Activated T-cell treated with anti-CD3 and anti-CD28 coated beads for 48 hours (primary cell): ENCODE data around the gene EPHB2.

ENCODE experiments used
- DNase-seq: peaks from one replicate; pipeline ENCODE4 v3.0.0-alpha.2; 2020; ENCODE audit warnings: low read depth

The EPHB2 gene

DNA sequence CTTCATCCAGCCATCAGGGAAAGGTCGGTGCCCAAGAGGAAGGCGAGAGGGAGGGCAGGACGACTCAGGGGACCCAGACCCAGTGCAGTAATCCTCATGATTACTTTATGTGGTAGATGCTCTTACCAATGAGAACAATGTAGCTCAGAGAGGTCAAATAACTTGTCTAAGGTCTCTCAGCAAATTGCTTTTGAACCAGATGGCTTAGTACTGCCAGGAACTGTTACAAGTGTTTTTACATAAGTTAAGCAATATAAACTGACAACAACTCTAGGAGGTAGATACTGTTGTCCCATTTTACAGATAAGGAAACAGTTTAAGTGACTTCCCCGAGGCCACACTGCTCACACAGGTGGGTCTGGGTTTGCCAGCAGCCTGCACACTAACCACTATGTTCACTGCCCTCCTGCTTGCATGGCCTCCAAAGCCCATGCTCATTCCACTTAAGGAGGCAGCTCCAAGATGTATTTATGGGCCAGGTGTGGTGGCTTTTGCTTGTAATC lies 150.3 kb downstream of the EPHB2 start:
- DNase-seq: no peak

DNA sequence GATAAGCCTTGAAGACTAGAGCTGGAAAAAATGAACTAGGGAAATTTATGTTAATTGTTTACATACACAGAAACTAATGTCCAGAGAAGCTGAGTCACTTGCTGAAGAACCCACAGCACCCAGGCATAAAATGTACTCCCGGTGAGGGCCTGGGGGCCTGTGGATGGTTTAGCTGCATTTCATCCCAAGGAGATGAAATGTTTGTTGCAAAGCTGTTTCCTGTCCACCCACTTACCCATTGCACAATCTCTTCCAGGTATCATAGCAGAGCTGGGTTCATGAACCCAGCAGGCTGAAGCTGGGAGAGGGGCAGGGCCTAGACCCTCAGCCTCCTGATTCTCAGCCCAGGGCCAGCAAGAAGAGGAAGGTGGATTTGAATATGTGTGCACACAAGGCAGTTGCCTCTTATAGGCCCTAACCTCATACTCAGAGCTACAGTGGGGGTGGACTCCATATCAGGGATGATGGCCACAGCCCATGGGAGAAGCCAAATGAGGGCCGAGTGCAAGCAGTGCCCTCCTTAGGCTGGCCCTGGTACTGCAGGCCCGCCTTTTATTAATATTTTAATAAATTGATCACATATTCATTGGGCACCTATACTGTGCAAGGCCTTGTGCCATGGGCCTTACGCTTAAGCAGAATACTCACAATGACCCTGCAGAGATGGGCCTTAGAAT lies 151.3 kb downstream of the EPHB2 start:
- DNase-seq: no peak

DNA sequence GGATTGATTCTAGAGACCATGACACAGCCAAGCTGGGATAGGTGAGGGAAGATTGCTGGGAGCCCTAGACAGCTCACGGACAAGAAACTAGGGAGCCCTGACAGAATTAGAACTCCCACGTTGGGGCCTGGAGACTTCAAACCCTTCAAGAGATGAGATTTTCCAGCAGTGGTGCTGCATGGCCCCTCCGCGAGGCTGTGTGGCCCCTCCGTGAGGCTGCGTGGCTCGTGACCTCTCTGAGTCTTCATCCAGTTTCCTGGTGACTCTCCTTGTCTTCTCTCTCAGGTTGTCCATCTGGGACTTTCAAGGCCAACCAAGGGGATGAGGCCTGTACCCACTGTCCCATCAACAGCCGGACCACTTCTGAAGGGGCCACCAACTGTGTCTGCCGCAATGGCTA lies 152.1 kb downstream of the EPHB2 start:
- no peak for DNase-seq

- DNase-seq: no peak
Measured at GRCh38 chr1:22863766-22864165, 153.1 kb downstream of the EPHB2 start.

GRCh38 chr1:22864886-22865285 lies 154.2 kb downstream of the EPHB2 start:
- no peak for DNase-seq

GRCh38 chr1:22865736-22866135 lies 155.1 kb downstream of the EPHB2 start:
- no peak for DNase-seq

DNA sequence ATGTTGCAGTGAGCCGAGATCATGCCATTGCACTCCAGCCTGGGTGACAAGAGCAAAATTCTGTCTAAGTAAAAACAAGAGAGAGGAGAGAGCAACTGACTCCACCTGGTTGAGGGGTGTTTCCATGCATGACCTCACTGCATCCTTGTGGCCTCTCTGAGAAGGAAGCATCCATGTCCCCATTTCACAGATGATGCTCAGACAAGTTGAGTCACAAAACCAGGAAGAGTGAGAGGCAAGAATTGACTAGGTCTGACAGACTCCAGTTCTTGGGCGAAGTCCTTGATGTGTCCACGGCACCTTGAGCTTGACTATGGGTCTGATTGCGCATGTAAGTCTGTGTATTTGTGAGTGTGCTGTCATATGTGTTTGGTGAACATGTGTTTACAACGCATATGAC lies 156.2 kb downstream of the EPHB2 start:
- no peak for DNase-seq

DNA sequence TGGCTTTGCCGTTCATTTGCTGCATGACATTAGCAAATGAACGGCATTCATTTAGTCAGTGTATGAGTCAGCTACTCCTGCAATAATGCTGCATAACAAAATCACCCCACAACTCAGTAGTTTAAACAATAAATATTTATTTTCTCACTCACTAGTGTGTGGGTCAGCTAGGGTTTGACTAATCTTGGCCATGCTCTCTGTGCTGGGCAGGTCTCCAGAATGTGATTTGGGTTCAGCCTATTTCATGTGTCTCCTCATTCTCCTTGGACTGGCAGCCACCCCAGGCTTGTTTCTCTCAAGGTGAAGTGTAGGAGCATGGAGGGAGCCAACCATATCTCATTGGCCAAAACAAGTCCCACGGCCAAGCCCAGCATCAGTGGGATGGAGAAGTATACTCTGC lies 157.7 kb downstream of the EPHB2 start:
- no peak for DNase-seq

DNA sequence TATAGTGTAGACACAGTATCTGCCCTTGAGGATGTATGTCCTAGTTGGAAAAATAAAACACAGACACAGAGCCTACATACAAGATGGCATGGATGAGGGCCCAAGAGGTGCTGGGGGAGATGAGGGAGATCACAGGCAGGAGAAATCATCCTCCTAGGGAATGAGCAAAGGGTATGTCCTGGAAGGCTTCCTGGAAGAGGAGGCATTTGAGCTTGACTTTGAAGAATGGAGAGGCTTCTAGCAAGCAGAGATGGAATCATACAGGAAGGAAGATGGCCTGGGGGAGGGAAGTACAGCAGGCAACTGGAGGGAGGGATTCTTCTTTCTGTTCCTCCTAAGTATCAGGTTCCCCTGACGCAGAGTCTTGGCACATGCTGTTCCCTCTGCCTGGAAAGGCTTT lies 158.7 kb downstream of the EPHB2 start:
- no peak for DNase-seq

DNA sequence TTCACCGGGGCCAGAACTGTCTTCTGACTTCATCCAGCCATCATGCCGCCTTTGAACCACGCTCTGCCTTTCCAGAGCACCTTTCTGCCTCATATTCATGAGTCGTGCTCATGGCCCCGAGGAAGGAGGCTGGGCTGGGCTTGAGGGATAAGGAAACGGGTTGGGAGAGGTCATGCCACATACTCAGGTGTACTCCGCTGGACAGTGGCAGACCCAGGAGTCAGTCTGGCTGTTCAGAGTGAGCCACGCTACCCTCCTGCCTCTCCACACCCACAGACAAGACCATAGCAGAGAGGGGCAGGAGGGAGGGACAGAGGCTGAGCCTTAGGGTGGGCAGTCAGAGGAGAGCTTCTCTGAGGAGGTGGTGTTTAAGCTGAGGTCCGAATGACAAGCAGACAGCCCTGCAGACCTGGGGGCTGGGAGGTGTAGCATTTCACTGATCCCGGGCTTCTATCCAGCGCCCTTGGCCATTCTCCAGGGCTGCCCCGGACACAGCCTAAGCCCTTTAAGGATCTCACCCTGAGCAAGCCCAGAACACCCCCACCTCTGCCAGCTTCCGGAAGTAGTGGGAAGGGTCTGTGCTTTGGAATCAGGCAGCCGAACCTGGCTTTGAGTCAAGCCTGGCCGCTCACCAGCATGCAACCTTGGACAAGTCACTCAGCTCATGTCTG lies 159.7 kb downstream of the EPHB2 start:
- no peak for DNase-seq

- no peak for DNase-seq
Measured at GRCh38 chr1:22872981-22873664, 162.5 kb downstream of the EPHB2 start.

DNA sequence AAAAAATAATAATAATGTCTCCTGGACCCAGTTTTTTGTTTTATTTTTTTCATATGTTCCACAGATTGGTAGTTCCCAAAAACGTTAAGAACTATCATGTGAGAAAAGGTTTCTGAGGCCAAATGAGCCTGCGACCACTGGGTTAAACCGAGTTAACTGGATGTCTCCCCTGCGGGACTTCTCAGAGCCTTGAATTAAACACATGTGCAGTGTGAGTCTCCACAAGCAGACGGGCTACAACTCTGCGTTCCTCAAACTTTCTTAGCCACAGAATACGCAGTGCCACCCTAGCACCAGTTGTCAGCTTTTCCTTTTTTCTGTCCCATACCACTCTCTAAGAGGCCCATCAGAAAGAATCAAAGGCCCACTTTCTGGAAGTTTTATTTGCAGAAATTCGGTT lies 164.1 kb downstream of the EPHB2 start:
- no peak for DNase-seq

- no peak for DNase-seq
Measured at GRCh38 chr1:22875241-22875640, 164.6 kb downstream of the EPHB2 start.

DNA sequence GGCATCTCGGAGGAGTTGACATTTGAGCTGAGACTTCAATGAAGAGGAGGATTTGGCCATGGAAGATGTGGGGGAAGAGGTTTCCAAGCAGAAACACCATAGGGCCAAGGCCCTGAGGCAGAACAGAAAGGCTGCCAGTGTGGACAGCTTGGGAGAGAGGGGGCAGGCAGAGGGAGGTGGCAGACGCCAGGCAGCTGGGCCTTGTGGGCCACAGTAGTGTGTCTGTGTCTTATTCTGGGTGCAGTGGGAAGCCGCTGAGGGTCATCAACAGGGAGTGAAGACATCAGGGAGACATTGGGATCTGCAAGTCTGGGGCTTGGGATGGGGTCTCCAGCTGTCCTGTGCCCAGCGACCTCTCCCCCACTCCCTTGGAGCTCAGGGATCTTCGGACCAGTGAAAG lies 165.2 kb downstream of the EPHB2 start:
- DNase-seq: no peak

GRCh38 chr1:22876359-22877111 lies 165.9 kb downstream of the EPHB2 start:
- DNase-seq: no peak

DNA sequence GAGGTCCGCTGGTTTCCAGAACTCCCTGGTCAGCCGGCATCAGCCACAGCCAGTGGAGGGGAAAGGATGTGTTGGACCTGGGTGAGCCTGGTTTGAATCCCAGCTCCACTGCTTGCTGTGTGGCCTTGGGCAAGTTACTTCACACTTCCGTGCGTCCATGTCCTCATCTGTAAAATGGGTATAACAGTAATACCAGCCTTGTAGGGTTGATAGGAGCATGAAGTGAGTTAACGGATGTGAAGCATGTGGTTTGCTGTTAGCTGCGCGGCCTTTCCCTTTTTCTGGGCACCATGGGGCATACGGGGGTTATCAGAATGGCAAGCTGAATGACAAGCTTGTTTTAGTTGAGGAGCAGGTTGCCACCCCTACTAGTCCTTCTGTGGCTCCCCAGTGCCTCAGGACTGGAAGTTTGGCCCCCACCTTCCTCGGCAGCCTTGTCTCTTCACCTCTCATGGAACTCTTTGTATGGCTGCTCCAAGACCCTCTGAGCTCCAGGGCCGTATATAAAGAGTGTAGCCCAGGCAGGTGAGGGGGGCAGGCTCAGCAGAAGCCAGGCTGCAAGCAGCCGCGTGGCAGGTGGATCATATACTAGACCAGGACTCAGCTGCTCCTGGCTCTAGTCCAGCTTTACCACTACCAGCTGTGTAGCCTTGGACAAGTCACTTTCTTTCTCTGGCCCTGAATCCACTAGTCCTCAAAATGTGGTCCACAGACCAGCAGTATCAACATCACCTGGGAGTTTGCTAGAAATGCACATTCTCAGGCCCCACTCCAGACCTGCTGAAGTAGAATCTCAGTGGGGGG lies 166.7 kb downstream of the EPHB2 start:
- no peak for DNase-seq

- DNase-seq: no peak
Measured at GRCh38 chr1:22877980-22878379, 167.3 kb downstream of the EPHB2 start.

DNA sequence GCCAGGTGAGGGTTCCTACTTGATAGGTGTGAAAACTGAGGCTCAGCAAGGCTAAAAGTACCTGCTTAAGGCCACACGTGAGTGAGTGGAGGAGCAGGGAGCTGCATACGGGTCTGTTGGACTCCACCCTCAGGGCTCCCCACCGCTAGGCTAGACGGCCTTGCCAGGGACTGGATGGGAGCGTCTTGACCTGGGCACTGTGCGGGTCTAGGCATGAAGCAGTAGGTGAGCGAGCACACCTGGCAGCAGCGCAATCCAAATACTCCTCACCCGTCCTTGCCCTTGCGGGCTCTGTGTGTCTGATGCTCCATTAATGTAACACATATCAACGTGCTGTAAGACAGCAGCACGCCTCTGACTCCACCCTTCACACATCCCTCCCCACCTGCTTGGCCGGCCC lies 168.0 kb downstream of the EPHB2 start:
- no peak for DNase-seq

- no peak for DNase-seq
Measured at GRCh38 chr1:22879445-22879844, 168.8 kb downstream of the EPHB2 start.

DNA sequence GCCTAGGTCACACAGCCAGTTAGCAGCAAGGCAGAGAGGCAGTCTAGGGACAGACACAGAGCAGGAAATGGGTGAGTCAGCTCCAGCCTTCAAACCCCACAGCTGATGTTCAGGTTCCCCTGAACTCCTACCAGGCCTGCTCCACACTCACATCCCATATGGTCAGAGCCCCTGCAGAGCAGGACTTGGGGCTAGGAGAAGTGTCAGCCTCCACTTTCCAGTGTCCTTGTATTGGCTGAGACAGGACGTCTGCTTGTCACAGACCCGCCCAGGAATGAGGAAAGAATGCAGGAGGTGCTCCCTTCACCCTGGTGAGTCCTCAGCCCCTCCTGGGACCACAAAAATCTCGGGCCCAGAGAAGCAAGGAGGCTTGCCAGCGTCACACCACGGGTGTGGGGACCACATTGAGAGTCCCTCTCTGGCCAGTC lies 169.5 kb downstream of the EPHB2 start:
- DNase-seq: no peak

- DNase-seq: no peak
Measured at GRCh38 chr1:22883406-22883805, 172.8 kb downstream of the EPHB2 start.
